GM12875 (cell line): ENCODE measurements around the gene ROM1.

Source experiments
- H3K4me3 ChIP-seq: one replicate; pipeline ENCODE4 v1.5.1; 2011; ENCODE audit warnings: low read depth, low read length, control low read depth
- CTCF ChIP-seq: IDR thresholded peaks from 2 replicates; pipeline ENCODE4 v1.5.1; 2011; ENCODE audit warnings: low read depth, mild to moderate bottlenecking, control low read depth, inconsistent platforms, low read length, moderate library complexity, borderline replicate concordance; ENCODE audit not compliant: insufficient read depth

The ROM1 gene

GRCh38 chr11:62604460-62605120 lies 8.5 kb upstream of the ROM1 start:
- no peak overlapping the region for H3K4me3 ChIP-seq
- no peak for TF ChIP-seq CTCF

GRCh38 chr11:62605467-62605866 lies 7.6 kb upstream of the ROM1 start:
- TF ChIP-seq CTCF, result no peak
- H3K4me3 ChIP-seq, result no peak overlapping the region

GRCh38 chr11:62605902-62606301 lies 7.2 kb upstream of the ROM1 start:
- TF ChIP-seq CTCF, result no peak
- no peak overlapping the region for H3K4me3 ChIP-seq

GRCh38 chr11:62607714-62608113 lies 5.3 kb upstream of the ROM1 start:
- no peak for TF ChIP-seq CTCF
- H3K4me3 ChIP-seq, result no peak overlapping the region

- H3K4me3 ChIP-seq, result no peak overlapping the region
- no peak for TF ChIP-seq CTCF
These were observed 4.3 kb upstream of the ROM1 start for GRCh38 chr11:62608776-62609175.

- no peak for TF ChIP-seq CTCF
- H3K4me3 ChIP-seq, result no peak overlapping the region
These were observed 2.7 kb upstream of the ROM1 start for GRCh38 chr11:62610403-62610802.
